Stimulated activated CD8-positive, alpha-beta memory T cell treated with anti-CD3 and anti-CD28 coated beads, Interleukin-12 subunit alpha, Interleukin-12 subunit beta, amount 100 ng/mL, for 4 hours (primary cell): Measurements from ENCODE around the gene KNDC1.

Experiments
- DNase-seq: peaks from one replicate; pipeline ENCODE4 v3.0.0-alpha.2; 2020; ENCODE audit warnings: low read depth

Gene KNDC1

DNA sequence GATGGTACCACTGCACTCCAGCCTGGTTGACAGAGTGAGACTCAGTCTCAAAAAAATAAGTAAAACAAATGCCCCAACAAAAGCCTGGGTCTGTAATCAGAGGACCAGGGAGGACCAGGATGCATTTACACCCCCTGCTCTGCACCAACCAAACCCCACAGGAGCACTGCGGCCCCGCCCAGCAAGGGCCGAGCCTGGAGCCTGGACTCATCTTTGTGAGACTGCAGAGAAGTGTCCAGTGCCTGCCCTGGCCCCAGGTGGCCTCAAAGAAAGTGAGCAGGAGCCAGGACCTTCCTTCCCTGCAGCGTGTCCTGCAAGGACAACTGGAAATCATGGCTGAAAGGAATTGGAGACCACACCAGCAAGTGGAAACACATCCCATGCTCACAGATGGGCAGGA, 31.6 kb downstream of the KNDC1 start:
- DNase-seq = no peak

- DNase-seq = no peak
These were observed 34.1 kb downstream of the KNDC1 start for GRCh38 chr10:133194151-133194550.

DNA sequence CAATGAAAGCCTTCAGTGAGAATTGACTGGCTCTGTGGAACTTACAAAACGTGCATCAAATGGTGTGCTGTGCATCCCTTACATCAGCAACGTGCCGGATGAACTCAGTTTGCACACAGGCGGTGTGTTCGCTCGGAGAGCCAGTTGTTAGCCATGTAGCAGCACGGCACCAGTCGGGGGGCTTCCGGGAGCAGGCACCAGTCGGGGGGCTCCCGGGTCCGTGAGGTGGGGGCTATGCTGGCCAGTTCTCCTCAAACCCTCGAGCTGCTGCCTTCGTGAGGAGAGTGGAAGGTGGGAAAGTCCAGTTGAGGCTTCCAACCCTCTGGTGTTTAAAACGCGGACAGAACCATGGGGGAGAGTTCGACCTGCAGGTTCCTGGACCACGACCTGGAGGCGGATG, 35.1 kb downstream of the KNDC1 start:
- DNase-seq = no peak

DNA sequence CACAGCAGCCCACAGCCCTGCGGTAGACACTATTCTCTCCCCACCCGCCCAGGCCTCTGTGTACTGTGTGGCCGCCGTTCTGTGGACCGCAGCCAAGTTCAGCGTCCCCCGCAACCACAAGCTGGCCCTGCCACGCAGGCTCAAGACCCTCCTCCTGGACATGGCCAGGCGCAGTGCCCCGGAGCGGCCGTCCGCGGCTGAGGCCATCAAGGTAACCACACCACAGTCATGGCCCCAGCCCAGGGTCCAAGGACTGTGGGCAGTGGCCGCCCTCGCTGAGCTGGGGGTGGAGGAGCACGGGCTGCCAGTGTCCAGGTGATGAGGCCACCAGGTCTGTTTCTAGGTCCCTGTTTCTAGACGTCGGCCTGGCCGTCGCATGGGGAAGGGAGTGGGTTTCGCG, 35.6 kb downstream of the KNDC1 start:
- DNase-seq = no peak

DNA sequence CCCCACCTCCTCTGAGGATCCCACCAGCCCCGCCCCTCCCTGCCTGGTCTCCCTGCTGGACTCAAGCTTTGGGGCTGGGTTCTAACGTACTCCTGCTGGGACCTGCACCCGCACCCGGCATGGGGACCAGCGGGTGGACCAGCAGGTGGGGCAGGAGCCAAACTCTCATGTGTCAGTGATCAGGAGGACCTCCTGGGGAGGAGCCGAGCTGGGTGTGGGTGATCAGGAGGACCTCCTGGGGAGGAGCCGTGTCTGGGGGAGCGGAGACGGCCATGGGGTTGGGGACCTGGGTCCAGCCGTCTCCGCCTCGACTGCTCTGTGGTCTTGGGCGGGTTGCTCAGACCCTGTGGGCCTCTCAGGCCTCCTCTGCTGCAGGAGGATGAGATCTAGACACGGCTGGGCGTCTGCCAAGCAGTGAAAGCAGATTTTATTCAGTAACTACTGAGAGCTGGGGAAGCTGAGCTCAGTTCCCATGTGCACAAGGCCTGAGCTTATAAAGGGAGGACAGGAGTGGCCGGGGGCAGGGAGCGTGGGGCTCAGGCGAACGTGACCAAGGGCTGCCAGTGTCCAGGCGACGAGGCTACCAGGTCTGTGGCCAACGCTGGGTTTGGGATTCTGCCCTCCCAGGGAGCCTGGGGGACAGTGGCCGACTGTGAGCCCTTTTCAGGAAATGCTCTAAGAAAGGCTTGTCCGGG, 36.3 kb downstream of the KNDC1 start:
- DNase-seq = no peak

DNA sequence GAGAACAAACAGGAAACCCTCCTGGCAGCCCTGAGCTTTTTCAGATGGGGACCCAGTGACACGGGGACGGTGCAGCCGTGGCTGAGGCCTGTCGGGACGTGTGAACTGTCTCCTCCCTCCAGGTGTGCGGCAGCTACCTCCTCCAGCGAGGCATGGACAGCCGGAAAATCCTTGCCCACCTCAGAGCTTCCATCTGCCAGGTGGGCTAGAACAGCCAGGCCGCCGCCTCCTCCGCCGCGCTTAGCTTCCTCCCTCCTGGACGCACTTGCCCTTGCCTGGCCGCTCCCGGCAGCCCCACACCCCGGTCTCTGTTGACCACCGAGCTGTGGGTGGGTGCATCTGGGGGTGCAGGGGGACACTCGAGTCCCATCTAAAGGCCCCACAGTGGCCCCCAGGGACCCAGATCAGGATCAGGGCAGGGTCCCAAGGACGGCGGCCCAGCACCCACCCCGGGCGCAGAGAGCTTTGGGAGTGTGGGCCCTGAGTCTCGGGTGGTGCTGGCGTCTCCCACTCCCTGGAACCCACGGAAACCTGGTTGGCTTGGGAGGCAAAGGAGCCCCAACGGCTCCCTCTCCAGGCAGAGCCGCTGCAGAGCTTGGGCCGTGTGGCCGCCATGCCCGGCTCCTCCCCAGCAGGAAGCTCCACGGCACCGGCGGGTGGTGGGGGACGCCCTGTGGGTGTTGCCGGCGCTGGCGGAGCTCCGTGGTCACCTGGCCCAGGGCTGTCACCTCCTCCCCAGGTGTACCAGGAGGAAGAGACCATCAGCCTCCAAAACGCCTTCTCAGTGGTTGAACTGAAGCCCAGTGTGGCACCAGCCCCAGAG, 37.1 kb downstream of the KNDC1 start:
- no peak for DNase-seq

DNA sequence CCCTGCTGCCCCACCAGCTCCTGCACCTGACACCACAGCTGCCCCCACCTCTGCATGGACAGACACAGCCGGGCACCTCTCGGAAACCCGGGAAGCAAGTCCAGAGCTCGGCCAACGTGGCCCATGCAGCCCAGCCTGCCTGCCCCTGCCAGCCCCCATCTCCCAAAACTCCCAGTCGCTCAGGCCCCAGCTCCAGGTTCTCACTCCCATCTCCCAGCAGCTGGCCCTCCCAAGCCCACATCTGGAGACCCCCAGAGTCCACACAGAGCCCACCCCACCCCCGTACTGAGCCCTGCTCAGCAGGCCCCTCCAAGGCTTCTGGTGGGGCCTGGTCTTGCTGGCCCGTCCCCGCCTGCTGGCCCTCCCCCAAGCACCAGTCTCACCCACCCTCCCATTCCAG, 37.8 kb downstream of the KNDC1 start:
- DNase-seq = no peak

GRCh38 chr10:133198206-133198605, 38.2 kb downstream of the KNDC1 start:
- no peak for DNase-seq

GRCh38 chr10:133198621-133199487, 38.8 kb downstream of the KNDC1 start:
- no peak for DNase-seq

- no peak for DNase-seq
These were observed 39.5 kb downstream of the KNDC1 start for GRCh38 chr10:133199488-133199885.

- no peak for DNase-seq
These were observed 40.1 kb downstream of the KNDC1 start for GRCh38 chr10:133199992-133200611.

GRCh38 chr10:133200621-133201031, 40.6 kb downstream of the KNDC1 start:
- DNase-seq = no peak

GRCh38 chr10:133201151-133201947, 41.3 kb downstream of the KNDC1 start:
- no peak for DNase-seq

DNA sequence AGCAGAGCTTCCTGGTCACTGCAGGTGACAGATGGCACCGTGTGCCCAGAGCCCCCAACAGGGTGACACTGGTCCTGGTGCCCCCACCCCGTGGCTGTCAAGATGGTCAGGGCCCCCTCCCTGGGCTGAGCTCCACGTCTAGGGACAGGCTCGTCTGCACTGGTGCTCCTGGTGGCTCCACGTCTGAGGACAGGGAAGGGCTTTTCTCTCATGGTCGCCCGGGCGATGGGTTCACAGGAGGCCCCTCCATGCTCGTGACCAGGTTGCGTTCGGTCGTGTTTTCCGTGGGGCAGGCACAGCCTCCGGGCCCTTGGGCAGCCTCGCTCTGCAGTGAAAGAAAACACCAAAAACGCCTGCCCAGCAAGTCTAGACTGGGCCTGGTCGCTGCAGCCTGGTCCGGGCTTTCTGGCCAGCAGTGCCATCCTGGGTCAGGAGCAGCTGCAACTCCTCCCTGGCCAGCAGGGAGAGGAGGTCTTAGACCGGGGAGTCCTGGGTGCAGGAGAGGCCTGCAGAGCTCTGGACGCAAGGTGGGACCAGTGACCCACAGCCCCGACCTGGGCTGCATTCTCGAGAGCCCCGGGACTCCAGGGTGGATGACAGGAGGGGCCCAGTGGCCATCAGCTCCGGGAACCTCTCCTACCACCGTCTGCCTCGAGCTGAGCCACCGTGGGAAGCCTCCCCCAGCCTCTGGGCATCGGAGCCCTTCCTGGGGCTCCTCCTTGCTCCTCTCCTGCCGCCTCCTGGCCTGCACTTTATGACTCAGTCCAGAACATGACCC, 42.1 kb downstream of the KNDC1 start:
- DNase-seq = no peak

GRCh38 chr10:133202778-133203651, 43.0 kb downstream of the KNDC1 start:
- DNase-seq = no peak

GRCh38 chr10:133203652-133204195, 43.7 kb downstream of the KNDC1 start:
- DNase-seq = no peak

- no peak for DNase-seq
These were observed 44.4 kb downstream of the KNDC1 start for GRCh38 chr10:133204226-133205015.

DNA sequence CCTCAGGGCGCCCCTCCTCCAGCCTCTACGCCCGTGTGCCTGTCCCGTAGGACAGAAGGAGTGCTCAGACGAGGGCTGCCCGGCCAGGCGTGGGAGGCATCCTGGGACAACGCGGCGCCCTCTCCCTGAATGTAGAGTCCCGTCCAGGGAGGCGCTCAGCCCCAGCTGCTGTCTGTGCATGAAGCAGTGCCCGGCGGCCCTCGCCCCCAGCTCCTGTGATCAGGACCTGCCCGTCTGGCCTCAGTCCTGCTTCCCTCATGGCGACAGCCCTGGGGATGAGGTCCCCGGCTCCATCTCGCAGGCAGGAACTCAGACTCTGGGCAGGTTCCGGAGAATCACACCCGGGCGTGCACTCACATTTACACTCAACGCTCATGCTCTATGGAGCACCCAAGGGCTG, 45.1 kb downstream of the KNDC1 start:
- no peak for DNase-seq
